Measurements from ENCODE around the gene WDR73.
A peak's percentile ranks its signal among the peaks of the same experiment; 100 is the strongest.
"Not testable (repeated sequence)": the region's sequence is repeated elsewhere in the genome, so short reads cannot be mapped to it uniquely, and the experiment has no call there.

Gene WDR73

GRCh38 chr15:84657748-84658079 lies 3.6 kb upstream of the WDR73 start:
- no peak for DNase-seq (ENCODE audit: low spot score)

- DNase-seq (ENCODE audit: low spot score): no peak
Observed at GRCh38 chr15:84656972-84657371, 2.9 kb upstream of the WDR73 start.

DNA sequence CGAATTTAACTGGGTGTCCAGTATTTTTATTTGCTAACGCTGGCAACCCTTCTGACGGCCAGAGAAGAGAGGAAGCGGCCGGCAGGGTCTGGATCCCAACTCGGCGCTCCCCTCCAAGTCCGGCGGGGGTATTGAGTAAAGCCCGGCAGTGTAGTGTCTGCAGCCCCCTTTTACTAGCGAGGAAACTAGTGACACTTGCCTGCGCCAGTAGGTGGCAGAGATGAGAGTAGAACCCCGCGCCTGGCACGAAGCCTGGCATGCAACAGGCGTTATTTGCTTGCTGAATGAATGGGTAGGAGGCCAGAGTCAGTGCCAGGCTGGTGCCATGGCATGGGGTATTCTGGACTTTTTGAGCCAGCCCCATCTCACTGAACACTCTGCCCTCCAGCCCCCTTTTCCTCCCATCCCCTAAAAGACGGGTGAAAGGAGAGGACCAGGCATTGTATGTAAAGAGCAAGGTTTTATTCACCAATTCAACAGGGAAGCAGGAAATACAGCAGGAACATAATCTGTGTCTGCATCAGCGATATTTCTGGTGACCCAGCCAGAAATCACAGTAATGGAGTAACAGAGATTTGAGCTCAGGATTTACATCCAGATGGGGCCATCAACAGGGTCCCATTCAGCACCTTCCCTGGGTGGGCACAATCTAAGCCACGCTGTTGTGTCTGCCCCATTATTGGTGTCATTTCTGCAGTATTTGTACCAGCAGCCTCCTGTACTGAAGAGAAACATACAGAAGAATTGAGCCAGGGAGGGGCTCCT lies 788 bp upstream of the WDR73 start:
- peak; percentile 81 for DNase-seq (ENCODE audit: low spot score)

GRCh38 chr15:84653584-84653909 lies 536 bp downstream of the WDR73 start:
- no peak for DNase-seq (ENCODE audit: low spot score)

GRCh38 chr15:84649706-84650105 lies 4.4 kb downstream of the WDR73 start:
- no peak for DNase-seq (ENCODE audit: low spot score)

DNA sequence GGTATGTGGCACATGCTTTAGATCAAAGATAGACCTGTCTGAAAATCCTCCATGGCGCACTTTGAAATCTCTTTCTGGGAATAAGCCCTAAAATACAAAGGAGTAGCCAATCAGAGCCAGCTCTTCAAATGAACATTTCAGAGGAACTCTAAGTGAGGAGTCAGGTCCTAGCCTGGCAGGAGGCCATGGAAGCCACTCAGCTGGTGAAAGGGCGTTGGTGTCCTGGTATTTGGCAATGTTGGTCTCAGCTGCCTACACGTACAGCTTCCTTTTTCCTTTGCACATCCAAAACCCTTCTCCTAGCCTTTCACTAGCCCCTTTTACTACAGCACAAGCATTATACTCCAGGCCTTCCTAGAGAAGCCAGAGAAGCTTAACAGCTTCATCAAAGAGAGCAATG lies 5.5 kb downstream of the WDR73 start:
- DNase-seq (ENCODE audit: low spot score): no peak

DNA sequence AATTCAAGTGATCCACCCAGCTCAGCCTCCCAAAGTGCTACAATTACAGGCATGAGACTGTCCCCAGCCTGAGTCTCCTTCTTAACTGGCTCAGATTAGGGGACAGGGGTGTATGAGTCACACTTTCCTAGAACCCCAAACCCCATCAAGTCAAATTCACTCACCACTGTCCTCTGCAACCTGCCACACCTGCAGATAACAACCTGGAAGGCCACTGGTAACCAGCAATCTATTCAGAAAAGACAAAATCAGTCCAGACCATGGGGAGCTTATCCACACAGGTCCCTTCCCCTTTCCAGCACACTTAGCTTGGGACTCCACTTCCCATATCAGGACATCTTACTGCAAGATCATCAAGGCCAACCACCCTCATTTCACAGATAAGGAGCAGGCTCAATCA lies 6.4 kb downstream of the WDR73 start:
- no peak for DNase-seq (ENCODE audit: low spot score)

DNA sequence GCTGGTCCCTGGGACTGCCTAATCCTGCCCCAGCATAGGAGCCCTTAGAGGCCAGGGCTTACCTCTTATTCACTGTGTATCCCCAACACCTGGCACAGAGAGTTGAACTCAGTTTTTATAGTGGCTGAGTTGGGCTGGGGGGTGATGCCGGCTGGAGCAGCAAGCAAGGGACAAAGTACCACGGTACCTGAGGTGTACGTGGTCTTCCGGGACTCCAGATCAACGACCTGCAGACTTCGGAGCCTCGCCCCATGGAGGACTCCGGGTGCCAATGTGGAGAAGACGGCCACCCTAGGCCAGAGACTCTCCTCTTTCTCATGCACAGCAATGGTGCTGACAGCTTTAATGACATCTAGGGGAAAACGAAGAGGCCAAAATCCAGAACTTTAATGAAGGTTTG lies 8.1 kb downstream of the WDR73 start:
- no peak for DNase-seq (ENCODE audit: low spot score)

- no peak for DNase-seq (ENCODE audit: low spot score)
Observed at GRCh38 chr15:84645496-84645895, 8.6 kb downstream of the WDR73 start.

DNA sequence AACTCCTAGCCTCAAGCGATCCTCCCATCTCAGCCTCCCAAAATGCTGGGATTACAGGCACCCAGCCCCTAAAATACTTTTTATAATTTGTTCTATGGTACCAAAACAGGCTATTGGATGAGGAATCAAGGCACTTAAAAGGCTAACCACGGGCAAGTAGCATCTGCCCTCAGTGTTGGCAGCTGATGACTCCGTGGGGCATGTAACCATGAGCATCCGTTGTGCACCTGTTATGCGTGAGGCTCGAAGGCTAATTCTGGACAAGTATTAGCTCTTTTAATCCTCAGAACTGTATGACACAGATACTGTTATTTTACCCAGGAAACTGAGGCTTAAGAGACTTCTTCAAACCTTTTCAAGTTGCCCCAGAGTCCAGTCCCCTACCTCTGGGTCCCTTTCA lies 10.2 kb downstream of the WDR73 start:
- DNase-seq (ENCODE audit: low spot score): no peak

DNA sequence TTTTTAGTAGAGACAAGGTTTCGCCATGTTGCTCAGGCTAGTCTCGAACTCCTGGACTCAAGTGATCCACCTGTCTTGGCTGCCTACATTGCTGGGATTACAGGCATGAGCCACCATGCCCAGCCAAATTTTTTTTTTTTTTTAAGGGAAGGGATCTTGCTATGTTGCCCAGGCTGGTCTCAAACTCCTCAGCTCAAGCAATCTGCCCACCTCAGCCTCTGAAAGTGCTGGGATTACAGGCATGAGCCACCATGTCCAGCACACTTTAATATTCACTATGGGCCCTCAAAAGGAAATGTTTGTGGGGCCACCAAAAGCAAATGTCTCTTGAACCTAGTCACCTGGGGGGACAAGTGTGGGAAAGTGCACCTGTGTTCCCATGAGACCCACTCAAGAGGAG lies 11.4 kb downstream of the WDR73 start:
- DNase-seq (ENCODE audit: low spot score): not testable (repeated sequence)

- DNase-seq (ENCODE audit: low spot score): not testable (repeated sequence)
Observed at GRCh38 chr15:84641871-84642270, 12.2 kb downstream of the WDR73 start.

GRCh38 chr15:84638103-84638502 lies 16.0 kb downstream of the WDR73 start:
- DNase-seq (ENCODE audit: low spot score): peak; percentile 27

DNA sequence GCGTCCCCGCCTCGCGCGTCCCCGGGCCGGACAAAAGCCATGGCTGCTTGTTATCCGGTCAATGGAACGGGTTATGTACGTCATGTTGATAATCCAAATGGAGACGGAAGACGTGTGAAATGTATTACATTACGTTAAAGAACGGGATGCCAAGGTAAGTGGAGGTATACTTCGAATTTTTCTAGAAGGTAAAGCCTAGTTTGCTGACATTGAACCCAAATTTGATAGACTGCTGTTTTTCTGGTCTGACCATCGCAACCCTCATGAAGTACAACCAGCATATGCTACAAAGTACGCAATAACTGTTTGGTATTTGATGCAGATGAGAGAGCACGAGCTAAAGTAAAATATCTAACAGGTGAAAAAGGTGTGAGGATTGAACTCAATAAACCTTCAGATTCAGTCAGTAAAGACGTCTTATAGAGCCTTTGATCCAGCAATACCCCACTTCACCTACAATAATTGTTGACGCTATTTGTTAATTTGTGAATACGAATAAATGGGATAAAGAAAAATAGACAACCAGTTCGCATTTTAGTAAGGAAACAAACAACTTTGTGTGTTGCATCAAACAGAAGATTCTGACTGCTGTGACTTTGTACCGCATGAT lies 19.8 kb downstream of the WDR73 start:
- no peak for DNase-seq (ENCODE audit: low spot score)

- DNase-seq (ENCODE audit: low spot score): peak; percentile 66
Observed at GRCh38 chr15:84633311-84634227, 20.5 kb downstream of the WDR73 start.

GRCh38 chr15:84631706-84632272 lies 22.3 kb downstream of the WDR73 start:
- no peak for DNase-seq (ENCODE audit: low spot score)

GRCh38 chr15:84629033-84629432 lies 25.1 kb downstream of the WDR73 start:
- DNase-seq (ENCODE audit: low spot score): no peak

DNA sequence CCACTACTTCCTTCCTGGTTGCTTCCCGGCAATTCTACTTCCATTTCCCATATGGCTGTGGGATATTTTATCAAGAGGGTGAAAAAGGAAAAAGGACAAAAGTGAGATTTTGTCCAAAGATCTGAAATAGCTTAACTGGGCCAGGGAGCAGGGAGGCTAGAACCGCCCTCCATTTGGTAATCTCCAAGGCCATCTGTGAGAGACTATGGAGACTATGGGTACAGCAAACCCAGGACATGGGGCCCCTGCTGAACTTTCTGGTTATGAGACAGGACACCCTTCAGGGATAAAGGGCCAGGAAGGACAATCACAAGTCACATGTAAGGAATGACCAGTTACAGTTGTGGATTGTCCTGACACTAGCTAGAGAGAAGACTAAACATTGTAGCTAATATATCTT lies 29.0 kb downstream of the WDR73 start:
- DNase-seq (ENCODE audit: low spot score): no peak

- DNase-seq (ENCODE audit: low spot score): no peak
Observed at GRCh38 chr15:84624359-84624758, 29.7 kb downstream of the WDR73 start.

DNA sequence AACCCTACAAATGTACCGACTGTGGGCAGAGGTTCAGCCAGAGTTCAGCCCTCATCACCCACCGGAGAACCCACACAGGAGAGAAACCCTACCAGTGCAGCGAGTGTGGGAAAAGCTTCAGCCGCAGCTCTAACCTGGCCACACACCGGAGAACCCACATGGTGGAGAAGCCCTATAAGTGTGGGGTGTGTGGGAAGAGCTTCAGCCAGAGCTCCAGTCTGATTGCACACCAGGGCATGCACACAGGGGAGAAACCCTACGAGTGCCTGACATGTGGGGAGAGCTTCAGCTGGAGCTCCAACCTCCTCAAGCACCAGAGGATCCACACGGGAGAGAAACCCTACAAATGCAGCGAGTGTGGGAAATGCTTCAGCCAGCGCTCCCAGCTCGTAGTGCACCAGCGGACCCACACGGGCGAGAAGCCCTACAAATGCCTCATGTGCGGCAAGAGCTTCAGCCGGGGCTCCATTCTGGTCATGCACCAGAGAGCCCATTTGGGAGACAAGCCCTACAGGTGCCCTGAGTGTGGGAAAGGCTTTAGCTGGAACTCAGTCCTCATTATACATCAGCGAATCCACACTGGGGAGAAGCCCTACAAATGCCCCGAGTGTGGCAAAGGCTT lies 32.6 kb downstream of the WDR73 start:
- no peak for DNase-seq (ENCODE audit: low spot score)

DNA sequence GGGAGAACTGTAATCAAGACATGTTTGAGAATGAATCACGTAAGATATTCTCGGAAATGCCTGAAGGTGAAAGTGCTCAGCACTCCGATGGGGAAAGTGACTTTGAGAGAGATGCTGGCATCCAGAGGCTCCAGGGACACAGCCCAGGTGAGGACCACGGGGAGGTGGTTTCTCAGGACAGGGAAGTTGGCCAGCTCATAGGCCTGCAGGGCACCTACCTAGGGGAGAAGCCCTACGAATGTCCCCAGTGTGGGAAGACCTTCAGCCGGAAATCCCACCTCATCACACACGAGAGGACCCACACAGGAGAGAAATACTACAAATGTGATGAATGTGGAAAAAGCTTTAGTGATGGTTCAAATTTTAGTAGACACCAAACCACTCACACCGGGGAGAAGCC lies 33.5 kb downstream of the WDR73 start:
- DNase-seq (ENCODE audit: low spot score): no peak

GRCh38 chr15:84616235-84616634 lies 37.8 kb downstream of the WDR73 start:
- DNase-seq (ENCODE audit: low spot score): no peak

All from CD4-positive, alpha-beta T cell treated with Interleukin-2 at 100 ng/mL for 4 hours (primary cell).